HUES48 (cell line): Measurements from ENCODE around the gene SLC3A2.
"Not testable (repeated sequence)": the region's sequence is repeated elsewhere in the genome, so short reads cannot be mapped to it uniquely, and the experiment has no call there.

ENCODE experiments used
- H3K27ac ChIP-seq: one replicate; pipeline ENCODE4 v1.7.0; 2013; ENCODE audit warnings: low read depth, low read length, inconsistent platforms
- H3K27me3 ChIP-seq: 2 replicates; pipeline ENCODE4 v1.6.1; 2013; ENCODE audit warnings: mild to moderate bottlenecking, low read length; ENCODE audit not compliant: control insufficient read depth, insufficient read depth
- H3K36me3 ChIP-seq: 2 replicates; pipeline ENCODE4 v1.6.1; 2013; ENCODE audit warnings: low read length; ENCODE audit not compliant: control insufficient read depth, insufficient read depth
- H3K4me1 ChIP-seq: 2 replicates; pipeline ENCODE4 v1.6.1; 2013; ENCODE audit warnings: mild to moderate bottlenecking, low read length; ENCODE audit not compliant: control insufficient read depth, insufficient read depth
- H3K4me3 ChIP-seq: 2 replicates; pipeline ENCODE4 v1.5.1; 2013; ENCODE audit warnings: mild to moderate bottlenecking, low read depth, low read length
- H3K9ac ChIP-seq: 2 replicates; pipeline ENCODE4 v1.6.1; 2013; ENCODE audit warnings: mild to moderate bottlenecking, low read depth, low read length, moderate library complexity
- H3K9me3 ChIP-seq: 2 replicates; pipeline ENCODE4 v1.6.1; 2013; ENCODE audit warnings: low read length; ENCODE audit not compliant: control insufficient read depth, insufficient read depth

The SLC3A2 gene

DNA sequence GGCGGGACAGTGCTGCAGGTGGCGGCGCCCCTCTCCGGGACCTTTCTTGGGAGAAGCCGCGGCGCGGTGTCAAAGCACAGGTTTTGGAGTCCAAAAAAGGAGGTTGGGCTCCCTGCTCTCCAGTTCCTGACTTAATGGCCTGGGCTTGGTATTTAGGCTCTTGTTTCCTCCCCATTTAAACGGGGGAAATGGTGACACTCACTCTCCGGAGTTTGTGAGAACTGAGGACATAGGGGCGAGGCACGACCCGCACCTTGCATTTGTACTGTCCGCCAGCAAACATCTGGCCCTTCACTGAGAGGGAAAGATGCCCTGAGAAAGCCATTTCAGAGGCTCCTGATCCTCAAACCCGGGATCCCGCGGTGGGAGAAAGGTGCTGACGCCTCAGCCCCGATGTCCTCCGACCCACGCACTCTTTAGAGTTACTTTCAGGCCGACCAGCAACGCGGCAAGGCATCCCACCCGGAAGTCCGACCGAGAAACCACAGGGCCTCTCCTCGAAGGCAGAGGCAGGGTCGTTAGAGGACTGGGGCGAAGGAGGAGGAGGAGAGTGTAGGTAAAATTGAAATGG lies 38.4 kb upstream of the SLC3A2 start:
- Histone ChIP-seq H3K27ac (peak overlapping the region; percentile 98), H3K36me3 (peaks cover 8% of the 10 kb centered on the region), H3K4me1 (peaks cover 8% of the 10 kb centered on the region), H3K9me3 (no peaks in the 10 kb centered on the region), H3K4me3 (peak overlapping the region; percentile 58), H3K9ac (peak overlapping the region; percentile 91), H3K27me3 (no peaks in the 10 kb centered on the region)

DNA sequence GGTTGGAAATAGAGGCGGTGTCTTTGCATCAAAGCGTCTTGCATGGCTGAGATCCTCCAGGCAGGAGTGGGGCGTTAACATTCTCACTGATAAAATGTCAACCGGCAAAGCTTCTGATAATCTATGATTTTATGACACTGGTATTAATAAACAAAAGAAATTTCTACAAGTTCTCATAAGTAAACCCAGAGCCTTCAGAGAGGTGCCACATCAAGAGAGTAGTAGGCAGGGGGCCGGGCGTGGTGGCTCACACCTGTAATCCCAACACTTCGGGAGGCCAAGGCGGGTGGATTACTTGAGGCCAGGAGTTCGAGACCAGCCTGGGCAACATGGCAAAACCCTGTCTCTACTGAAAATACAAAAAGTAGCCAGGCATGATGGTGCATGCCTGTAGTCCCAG lies 37.8 kb upstream of the SLC3A2 start:
- Histone ChIP-seq H3K27ac (peak overlapping the region; percentile 98), H3K4me3 (peak overlapping the region; percentile 58), H3K9ac (peak overlapping the region; percentile 91; the same call in 1 of the 2 replicates)
- H3K36me3 ChIP-seq, H3K9me3 ChIP-seq, H3K27me3 ChIP-seq, H3K4me1 ChIP-seq: not testable (repeated sequence)

DNA sequence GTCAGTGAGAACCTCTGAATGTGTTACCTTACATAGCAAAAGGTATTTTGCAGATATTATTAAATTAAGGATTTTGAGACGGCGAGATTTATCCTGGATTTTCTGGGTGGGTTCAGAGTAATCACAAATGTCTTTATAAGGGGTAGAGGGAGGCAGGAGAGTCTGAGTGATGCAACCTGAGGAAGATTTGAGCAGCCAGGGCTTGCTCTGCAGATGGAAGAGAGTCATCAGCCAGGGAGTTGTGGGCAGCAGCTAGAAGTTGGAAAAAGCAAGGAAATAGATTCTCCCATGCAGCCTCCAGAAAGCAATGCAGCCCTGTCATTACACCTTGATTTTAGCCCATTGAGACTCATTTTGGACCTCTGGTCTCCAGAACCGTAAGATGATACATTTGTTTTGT lies 37.2 kb upstream of the SLC3A2 start:
- Histone ChIP-seq H3K9ac (no peak overlapping the region), H3K27me3 (no peaks in the 10 kb centered on the region), H3K4me3 (no peak overlapping the region), H3K27ac (no peak overlapping the region), H3K9me3 (no peaks in the 10 kb centered on the region), H3K36me3 (no peaks in the 10 kb centered on the region), H3K4me1 (peaks cover 8% of the 10 kb centered on the region)

DNA sequence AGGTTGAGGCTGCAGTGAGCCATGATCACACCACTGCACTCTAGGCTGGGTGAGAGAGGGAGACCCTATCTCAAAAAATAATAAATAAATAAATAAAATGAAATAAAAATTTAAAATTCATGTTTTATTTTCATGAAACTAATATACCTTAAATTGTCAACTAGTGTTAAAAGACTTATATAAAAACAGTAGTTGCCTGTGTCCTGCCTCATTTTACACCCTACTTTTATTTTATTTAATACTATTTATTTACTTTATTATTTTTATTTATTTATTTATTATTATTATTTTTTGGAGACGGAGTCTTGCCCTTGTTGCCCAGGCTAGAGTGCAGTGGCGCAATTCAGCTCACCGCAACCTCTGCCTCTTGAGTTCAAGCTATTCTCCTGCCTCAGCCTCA lies 36.5 kb upstream of the SLC3A2 start:
- no peak overlapping the region for H3K27ac ChIP-seq
- no peak overlapping the region for H3K9ac ChIP-seq
- H3K9me3 ChIP-seq, result no peaks in the 10 kb centered on the region
- no peaks in the 10 kb centered on the region for H3K36me3 ChIP-seq
- no peak overlapping the region for H3K4me3 ChIP-seq
- H3K27me3 ChIP-seq, result no peaks in the 10 kb centered on the region
- H3K4me1 ChIP-seq, result peaks cover 8% of the 10 kb centered on the region

DNA sequence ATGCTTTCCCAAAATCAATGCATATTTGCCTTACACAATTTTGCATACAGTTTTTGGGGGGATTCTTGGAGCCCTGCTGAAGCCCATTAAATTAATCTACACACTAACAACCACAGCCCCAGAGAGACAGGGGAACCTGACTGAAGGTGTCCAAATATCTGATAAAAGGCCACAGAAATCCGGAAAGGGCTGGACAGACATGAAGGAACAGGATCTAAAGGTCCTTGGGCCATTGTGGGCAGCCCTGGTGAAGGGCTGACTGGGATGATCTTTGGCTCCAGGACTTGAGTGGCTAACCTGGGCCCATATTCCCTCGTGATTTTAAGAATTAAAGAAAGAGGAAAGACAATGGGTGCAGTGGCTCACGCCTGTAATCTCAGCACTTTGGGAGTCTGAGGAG lies 34.5 kb upstream of the SLC3A2 start:
- peaks cover 8% of the 10 kb centered on the region for H3K4me1 ChIP-seq
- no peaks in the 10 kb centered on the region for H3K9me3 ChIP-seq
- H3K36me3 ChIP-seq, result no peaks in the 10 kb centered on the region
- H3K27ac ChIP-seq, result no peak overlapping the region
- no peaks in the 10 kb centered on the region for H3K27me3 ChIP-seq
- no peak overlapping the region for H3K9ac ChIP-seq
- H3K4me3 ChIP-seq, result no peak overlapping the region

DNA sequence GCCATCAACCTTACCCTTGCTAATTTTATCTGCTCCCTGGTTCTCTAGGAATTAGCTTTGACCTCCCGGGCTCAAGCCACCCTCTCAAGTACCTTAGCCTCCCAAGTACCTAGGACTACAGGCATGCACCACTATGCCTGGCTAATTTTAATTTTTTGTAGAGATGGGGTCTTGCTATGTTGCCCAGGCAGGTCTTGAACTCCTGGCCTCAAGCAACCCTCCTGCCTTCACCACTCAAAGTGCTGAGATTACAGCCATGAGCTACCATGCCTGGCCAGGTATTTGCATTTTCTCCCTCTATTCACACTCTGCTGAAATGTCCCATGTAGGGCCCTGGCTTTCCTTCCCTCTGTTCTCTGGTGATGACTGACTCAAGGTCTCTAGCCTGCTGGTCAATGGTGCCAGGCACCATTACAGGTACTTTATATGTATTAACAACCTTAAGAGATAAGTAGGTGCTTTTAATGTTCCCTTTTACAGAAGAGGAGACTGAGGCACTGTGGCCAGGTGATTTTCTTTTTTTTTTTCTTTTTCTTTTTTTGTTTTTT lies 32.9 kb upstream of the SLC3A2 start:
- Histone ChIP-seq H3K9ac (no peak overlapping the region), H3K27me3 (no peaks in the 10 kb centered on the region), H3K4me1 (peaks cover 8% of the 10 kb centered on the region; the same call in 1 of the 2 replicates), H3K9me3 (no peaks in the 10 kb centered on the region), H3K27ac (no peak overlapping the region), H3K36me3 (peaks cover 14% of the 10 kb centered on the region), H3K4me3 (no peak overlapping the region)

DNA sequence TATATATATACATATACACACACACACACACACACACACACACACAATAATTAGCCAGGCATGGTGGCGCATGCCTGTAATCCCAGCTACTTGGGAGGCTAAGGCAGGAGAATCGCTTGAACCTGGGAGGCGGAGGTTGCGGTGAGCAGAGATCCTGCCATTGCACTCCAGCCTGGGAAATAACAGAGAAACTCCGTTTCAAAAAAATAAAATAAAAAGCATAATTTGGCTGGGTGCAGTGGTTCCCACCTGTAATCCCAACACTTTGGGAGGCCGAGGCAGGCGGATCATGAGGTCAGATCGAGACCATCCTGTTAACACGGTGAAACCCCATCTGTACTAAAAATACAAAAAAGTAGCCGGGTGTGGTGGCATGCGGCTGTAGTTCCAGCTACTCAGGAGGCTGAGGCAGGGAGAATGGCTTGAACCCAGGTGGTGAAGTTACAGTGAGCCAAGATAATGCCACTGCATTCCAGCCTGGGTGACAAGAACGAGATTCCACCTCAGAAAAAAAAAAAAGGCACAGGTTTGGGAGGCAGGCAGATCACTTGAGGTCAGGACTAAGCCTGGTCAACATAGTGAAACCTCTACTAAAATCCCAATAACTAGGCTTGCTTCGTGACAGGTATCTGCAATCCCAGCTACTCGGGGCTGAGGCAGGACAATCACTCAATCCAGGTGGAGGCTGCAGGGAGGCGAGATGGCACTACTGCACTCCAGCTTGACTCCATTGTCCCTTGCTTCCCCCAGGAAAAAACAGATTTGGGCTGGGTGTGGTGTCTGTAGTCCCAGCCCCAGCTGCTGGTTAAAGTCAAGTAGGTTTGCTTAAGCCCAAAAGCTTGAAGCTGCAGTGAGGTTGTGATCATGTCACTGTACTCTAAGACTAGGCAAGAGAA lies 29.5 kb upstream of the SLC3A2 start:
- Histone ChIP-seq H3K27me3 (no peaks in the 10 kb centered on the region), H3K9me3 (no peaks in the 10 kb centered on the region), H3K4me3 (peak overlapping the region; percentile 90), H3K9ac (0 out of 2 replicates have a peak overlapping the region, but pooled peaks have one; percentile 99), H3K36me3 (peaks cover 40% of the 10 kb centered on the region), H3K4me1 (peaks cover 13% of the 10 kb centered on the region; the same call in 1 of the 2 replicates), H3K27ac (peak overlapping the region; percentile 99)

DNA sequence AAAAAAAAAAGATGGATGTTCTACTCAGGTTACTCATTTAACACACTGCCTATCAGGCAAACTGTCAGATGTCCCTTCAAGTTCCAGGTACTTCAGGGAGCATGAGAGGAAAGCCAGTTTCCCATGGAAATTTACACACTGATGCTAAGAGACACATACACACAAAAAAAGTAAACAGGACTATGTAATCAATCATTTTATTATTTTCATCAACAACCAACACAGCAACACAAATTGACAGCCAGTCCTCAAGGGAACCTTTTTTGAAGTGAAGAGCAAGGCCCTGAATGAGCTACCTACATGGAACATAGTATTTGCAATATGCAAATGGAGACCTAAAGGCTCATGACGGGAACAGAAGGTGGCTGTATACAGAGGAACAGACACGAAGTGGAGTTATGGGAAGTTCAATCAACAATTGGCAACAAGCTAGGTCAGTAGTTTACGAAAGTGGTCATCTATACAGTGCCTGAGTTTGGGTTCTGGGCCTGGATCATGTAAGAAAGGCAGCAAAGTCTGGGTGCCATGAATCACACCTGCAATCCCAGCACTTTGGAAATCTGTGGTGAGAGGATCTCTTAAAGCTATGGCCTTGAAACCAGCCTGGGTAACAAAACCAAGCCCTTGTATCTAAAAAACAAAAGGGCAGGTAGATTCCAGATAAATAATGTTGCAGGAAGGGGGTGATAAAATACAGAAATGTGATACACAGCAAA lies 28.7 kb upstream of the SLC3A2 start:
- Histone ChIP-seq H3K27ac (peak overlapping the region; percentile 99), H3K4me1 (peaks cover 13% of the 10 kb centered on the region; the same call in 1 of the 2 replicates), H3K4me3 (peak overlapping the region; percentile 90), H3K36me3 (peaks cover 40% of the 10 kb centered on the region), H3K9ac (peak overlapping the region; percentile 99), H3K27me3 (no peaks in the 10 kb centered on the region), H3K9me3 (no peaks in the 10 kb centered on the region)

DNA sequence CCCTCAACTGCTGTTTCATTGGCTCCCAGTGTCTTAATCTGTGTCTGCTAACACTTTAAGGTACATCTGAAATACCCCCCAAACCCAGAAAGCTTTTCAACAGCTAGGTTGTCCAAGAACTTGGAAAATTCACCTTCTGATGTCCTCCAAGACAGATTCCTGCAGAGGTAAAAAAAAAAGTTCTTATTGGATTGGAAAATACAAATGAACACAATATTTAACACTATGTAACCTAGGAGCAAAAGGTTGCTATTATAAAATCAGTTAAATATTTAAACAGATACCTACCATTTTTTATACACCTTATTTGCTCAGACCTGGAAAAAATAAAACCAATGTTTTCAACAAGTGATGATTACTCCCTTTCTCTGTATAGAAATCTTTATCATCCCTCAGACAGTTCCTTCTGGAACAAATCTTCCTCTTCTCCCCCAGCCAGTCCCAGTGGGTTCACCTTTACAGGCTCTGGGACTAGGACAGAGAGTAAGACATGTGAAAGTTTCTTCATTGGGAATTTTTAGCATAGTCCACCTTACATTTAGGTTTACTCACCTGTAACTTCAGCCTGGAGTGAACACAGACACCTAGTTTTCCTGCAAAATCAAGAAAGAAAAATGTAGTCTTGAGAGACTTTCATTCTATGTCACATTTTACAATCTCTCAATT lies 28.0 kb upstream of the SLC3A2 start:
- H3K27ac ChIP-seq, result peak overlapping the region; percentile 99
- no peaks in the 10 kb centered on the region for H3K27me3 ChIP-seq
- peaks cover 40% of the 10 kb centered on the region for H3K36me3 ChIP-seq
- H3K4me3 ChIP-seq, result peak overlapping the region; percentile 90
- H3K4me1 ChIP-seq, result peaks cover 13% of the 10 kb centered on the region; the same call in 1 of the 2 replicates
- no peaks in the 10 kb centered on the region for H3K9me3 ChIP-seq
- peak overlapping the region; percentile 99 for H3K9ac ChIP-seq

DNA sequence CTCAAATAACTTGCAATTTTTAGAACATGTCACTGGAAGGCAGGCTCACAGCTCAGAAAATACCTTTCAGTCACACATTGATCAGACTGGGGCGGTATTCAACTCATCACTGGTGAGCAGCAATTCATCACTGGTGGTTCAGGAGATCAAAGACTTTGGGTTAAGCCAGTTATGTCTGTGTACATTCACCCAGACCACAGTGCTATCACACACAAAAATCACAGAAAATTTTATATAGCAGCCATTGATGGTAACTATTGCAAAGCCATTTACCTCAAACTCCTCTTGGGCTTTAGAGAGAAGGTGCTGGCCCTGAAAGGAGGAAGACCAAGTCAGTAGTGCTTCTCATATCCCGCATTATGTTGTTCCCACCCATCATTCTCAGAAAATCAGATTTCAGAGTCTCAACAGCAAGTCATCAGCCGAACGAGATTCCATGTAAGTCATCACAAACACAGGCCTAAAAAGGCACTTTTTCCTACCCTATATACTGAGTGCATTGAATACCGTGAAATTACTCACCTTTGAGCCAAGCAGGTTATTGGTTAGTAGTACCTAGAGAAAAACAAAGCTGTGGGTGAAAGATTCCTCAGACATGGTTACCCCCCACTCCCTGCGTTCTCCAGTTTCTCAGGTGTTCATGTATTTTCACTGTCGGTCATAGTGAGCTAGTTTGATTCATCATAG lies 27.3 kb upstream of the SLC3A2 start:
- peak overlapping the region; percentile 90 for H3K4me3 ChIP-seq
- no peaks in the 10 kb centered on the region for H3K27me3 ChIP-seq
- H3K4me1 ChIP-seq, result peaks cover 15% of the 10 kb centered on the region; the same call in 1 of the 2 replicates
- H3K9ac ChIP-seq, result peak overlapping the region; percentile 99
- peak overlapping the region; percentile 99 for H3K27ac ChIP-seq
- H3K36me3 ChIP-seq, result peaks cover 40% of the 10 kb centered on the region
- H3K9me3 ChIP-seq, result no peaks in the 10 kb centered on the region
